Measurements from ENCODE around the gene PITRM1.

Gene PITRM1

DNA sequence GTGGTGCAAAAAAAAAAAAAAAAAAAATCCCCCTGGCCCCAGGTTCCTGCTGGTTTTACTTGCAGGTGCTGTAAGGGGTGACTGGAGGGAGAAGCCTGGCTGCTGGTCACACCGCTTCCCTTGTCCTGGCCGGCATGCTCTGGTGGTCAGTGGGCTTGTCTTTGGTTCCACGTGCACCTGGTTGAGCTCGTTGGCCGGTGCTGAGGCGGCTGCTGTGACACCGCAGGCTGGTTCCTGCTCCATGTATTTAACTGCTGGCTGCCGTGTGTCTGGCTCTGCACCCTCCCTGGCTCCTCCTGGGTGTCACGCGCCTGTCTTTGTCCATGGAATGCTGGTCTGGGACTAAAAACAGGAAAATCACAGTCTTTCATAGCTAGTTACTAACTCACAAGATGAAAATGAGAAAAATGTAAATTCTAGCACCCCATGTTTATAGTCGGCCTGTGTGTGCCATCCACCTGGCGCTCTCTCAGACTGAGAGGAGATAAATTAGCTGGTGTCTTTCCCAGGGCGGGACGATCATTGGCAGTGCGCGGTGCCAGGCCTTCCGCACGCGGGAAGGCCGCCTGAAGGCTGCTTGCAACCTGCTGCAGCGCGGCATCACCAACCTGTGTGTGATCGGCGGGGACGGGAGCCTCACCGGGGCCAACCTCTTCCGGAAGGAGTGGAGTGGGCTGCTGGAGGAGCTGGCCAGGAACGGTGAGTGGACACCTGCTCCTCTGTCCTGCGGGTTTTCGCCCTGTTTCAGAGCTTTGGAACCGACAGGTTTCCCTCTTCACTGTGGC is 71.5 kb downstream of the PITRM1 start:
- DNase-seq (ENCODE audit: low read depth): no peak

DNA sequence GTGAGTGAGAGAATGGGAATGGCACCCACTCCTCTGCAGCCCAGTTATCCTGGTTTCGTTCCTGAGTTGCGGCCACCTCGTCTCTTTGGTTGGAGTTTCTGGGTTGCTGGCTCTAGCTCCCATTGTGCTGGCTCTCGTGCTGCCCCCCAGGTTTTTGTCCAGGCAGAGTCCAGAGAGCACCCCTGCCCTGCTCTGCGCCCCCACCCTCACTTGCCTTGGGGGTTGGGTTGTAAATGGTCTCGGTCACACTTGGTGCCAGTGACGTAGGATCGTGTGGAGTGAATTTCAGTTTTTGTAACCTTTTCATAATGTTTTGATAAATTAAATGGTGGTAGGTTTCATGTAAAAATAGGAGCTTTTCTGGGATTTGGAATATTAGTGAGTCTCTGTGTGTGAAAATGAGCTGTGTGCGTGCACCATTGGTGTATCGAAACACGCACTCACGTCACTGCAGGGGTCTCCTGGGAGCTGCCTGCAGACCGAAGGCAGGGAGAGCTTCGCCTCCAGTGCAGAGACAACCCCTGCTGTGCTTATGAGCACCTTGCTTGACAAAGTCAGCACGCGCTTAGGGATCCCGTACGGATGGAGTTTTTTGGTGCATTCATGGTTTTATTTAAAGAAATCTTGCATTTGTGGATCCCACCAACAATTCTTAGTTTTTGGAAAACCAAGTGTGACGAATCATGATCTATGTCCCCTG is 72.3 kb downstream of the PITRM1 start:
- no peak for DNase-seq (ENCODE audit: low read depth)

DNA sequence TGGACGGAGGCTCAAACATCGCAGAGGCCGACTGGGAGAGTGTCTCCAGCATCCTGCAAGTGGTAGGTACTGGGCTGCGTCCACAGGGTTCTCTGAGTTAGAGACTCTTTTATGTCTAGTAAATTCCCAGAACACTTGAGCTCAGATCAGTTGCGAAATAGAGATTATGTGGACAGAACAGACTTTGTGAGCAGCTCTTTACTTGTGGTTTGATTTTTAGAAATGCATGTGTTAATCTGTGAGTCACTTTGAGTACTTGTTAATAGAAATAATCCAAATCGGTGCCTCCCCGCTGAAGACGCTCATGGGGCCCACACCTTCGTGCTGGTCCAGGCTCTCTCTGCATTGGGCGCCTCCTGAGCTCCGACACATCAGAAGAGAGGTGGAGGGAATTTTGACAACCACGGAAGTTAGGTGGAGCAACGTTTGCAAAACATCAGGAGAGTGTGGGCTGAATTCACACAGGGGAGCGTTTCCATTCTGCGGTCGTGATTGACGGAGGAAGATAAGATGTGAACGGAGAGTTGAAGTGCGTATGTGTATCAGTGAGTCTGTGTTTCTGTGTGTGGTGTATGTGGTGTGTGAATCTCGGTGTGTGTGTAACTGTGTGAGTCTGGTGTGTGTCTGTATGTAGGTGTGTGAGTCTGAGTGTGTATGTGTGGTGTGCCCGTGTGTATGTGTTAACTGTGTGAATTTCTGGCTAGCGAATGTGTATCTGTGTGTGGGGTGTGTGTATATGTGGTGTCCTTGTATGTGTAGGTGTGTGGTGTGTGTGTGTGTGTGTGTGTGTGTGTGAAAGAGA is 73.1 kb downstream of the PITRM1 start:
- DNase-seq (ENCODE audit: low read depth): peak; percentile 83

DNA sequence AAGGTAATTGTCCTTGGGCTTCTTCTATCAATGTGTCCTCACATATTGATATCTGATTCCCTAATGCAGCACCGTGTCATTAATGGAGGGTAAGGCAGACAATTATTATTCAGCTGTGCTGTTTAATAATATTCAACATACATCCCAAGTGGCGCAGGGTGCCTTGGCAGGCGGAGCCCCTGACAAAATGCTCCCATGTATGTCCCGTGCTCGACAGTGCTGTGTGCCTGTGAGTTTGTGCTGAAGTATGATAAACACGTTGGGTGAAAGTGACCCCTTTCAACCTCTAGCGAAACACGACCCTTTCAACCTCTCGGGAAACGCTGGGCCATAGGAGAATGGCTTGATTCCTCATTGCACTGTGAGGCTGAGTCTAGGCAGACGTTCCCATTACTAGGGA is 73.9 kb downstream of the PITRM1 start:
- no peak for DNase-seq (ENCODE audit: low read depth)

DNA sequence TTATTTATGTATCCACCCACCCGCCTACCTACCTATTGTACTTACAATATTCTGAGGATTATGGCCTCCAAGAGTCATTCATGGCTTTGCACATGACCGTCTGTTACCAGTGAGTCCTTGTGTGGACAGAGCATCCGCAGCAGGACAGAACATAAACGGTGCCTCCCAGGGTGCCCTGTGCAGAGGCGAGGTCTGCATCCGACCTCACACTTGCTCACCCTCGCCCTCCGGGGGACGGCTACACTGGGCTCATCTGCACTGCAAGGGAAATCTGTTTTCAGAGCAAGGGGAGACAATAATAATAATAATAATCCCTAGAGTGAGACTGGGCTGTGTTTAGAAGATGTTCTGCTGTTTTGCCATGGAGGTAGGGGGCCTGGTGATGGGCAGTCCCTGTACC is 75.4 kb downstream of the PITRM1 start:
- DNase-seq (ENCODE audit: low read depth): no peak

DNA sequence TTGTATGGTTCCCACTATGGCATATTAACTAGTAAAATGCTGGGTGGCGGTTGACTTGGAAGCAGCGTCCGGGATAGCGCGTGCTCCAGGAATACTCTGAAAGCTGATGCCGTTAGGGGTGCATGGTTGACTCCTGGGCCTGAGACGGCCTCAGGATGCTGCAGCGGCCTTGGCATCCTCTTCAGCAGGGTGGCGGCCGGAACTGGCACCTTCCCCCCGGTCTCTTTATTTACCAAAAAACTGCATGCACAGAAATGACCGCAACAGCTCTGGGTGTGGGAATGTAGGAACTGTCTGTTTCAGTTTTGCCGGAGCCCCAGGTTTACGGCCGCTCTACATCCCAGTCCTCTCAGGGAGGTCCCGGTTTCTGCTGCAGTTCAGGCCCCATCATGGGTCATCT is 76.4 kb downstream of the PITRM1 start:
- DNase-seq (ENCODE audit: low read depth): peak; percentile 22

DNA sequence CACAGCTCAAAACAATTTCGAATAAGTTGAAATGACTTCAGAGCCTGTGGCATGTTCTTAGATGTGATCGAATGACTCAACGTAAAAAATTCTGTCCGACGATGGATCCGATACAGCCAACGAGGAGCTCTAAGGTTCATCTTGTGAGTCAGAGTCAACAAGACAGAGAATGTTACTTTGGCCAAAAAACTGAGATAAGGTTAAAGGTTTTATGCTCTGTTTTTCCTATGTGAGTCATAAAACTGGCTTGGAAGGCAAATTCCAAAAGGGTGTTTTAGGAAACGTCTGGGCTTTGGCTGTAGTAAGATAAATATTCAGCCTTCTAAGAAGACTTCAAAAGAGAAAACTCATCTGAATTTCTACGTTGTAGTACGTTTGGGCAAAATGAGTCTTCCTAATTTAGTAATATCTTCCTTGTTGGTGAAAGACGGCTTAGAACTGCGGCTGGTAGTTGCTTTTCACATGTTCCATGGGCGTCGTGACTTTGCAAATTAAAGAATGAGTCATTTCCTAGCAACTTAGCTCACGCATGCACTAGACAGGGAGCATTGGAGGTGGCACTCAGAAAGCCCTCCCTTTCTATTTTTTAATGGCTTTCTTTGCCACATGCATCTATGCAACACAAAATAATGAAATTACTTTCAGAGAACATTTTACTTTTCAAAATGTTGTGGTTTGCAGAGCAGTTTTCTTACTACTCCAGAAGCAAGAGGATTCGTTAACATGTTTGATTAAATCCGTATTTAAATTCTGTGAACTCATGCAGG is 77.0 kb downstream of the PITRM1 start:
- peak; percentile 97 for DNase-seq (ENCODE audit: low read depth)

DNA sequence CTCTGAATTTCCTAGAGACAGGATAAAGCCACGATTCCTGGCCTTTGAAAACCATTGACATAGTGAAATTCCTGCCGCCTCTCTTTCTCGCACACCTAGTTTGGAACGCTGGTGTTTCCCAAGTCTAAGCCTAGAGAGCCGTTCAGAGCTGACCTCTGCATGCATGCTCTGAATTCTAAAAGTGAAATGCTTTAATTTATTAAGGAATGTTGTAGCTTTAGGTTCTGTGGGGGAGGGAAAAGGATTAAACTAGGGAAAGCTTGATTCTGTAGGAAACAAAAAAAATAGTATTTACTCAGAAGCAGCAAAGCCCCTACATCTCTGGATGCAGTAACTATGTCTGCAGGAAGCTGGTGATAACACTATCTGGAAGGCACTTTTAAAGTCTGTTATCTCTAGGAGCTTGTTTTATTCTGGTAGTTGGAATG is 78.0 kb downstream of the PITRM1 start:
- DNase-seq (ENCODE audit: low read depth): no peak

DNA sequence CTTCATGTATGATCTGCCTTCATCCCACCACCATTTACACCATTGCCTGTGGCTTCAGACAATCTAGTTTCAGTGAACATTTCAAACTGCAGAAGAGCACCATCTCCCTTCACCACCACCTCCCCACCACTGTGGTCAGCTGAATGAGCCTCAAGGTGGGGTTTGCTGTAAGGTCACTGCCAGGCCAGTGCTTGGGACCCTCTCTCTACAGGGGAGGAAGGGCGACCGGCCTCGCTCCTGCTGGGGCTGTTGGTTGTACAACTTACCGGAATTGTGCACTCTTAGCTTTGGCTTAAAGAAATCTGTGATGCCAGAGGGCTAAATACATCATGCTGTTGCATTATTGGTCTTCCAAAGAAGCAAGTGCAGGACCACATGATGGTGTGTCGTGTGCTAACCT is 78.6 kb downstream of the PITRM1 start:
- DNase-seq (ENCODE audit: low read depth): no peak

DNA sequence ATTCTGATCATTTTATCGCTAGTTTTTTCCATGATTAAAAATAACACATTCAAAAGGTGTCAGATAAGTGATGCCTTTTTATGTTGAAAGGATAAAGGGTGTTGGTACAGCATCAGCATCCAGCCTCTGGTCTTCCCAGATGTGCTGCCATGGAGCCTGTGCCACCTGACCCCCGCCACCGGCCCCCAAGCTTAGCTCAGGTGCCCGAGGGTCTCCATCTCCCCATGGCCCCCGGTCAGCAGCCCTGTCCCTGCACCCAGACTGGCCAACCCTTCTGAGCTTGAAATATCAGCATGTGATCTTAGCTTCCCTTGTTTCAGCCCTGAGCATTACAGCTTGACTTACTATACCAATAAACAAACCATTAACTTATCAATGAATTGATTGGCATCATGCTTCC is 80.7 kb downstream of the PITRM1 start:
- no peak for DNase-seq (ENCODE audit: low read depth)

DNA sequence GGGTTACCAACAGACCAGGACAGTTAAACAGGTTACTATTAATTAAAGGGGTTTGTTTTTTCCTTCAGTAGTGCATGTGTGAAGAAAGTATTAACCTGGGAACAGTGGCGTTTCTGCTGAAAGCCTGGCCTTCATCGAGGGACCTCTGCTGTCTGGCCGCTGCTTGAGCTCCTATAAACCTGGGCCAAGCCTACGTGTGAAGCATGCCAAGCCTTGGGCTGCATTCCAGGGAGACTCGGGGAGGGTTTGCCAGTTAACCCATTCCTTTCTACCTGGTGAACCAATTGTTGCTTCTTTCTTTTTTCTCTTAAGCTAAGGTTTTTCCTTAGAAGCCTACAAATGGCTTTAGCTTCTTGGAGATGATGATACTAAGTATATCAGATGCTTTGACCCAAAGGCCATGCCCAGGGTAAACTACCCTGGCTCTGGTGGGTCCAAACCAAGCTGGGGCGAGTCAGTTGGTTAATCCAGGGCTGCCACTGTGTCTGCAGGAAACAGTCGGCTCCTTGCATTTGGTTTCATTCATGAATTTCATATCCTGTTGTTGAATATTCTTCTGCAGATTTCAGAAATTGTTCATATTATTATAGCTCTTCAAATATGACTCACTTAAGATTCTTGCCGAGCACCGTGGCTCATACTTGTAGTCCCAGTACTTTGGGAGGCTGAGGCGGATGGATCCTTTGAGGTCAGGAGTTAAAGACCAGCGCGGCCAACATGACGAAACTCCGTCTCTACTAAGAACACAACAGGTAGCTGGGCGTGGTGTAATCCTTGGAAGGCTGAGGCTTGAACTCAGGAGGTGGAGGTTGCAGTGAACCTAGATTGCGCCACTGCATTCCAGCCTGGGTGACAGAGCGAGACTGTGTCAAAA is 81.4 kb downstream of the PITRM1 start:
- DNase-seq (ENCODE audit: low read depth): peak; percentile 88

DNA sequence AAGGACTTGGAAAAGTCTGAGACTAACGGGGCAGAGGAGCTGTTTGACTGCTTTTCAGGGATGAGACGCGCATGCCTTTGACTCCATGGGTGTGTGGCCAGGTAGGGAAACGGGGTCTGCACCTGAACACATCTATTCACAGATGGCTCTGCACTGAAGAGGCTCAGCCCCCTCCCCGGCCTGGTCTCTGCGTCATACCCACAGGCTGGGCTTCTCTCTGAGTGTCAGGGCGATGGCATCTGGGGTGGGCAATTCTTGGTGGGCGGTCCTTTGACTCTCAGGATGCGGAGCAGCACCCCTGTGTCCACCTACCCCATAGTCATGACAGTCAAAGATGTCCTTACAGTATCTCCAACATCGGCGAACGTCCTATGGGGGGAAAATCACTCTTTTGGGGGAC is 82.2 kb downstream of the PITRM1 start:
- DNase-seq (ENCODE audit: low read depth): no peak
